H1 (cell line): ENCODE results near the gene FAM107A. TPM values are rescaled to one million over a fixed set of nuclear protein-coding genes. Genes with fewer than 3 reads are reported as not detected.

Source experiments
- CTCF ChIA-PET: fragments of 300-600 bp; sonication (Branson Sonifier 250); formaldehyde crosslinking; loops from one replicate; lab custom pipeline; 2021; ENCODE audit not compliant: partially characterized antibody; lab: Charles Lee
- POLR2A ChIA-PET: fragments of 300-600 bp; sonication (Branson Sonifier 250); formaldehyde crosslinking; loops from one replicate; lab custom pipeline; 2021; ENCODE audit warnings: inconsistent platforms; ENCODE audit not compliant: partially characterized antibody; lab: Charles Lee
- DNase-seq, 2 experiments: peaks; one replicate each; pipeline versions ENCODE4 v3.0.0 to v3.0.0-alpha.2; 2010 to 2022; ENCODE audit warnings: low spot score in 2 of 2, low read depth in 1 of 2, mixed read lengths in 1 of 2
- FAIRE-seq: peaks from 2 replicates; lab custom pipeline; 2011; peaks lifted over from hg19 to GRCh38; lab: Jason Lieb, UNC
- H2AFZ ChIP-seq: 2 replicates; pipeline ENCODE4 v1.8.1; 2012; ENCODE audit warnings: low read length, inconsistent platforms
- H2AK5ac ChIP-seq: 2 replicates; pipeline ENCODE4 v1.6.1; 2013; ENCODE audit warnings: low read depth, low read length
- H2BK120ac ChIP-seq: replicated peaks from 2 replicates; pipeline ENCODE3; 2013; ENCODE audit warnings: low read depth, low read length, inconsistent platforms
- H2BK12ac ChIP-seq: 2 replicates; pipeline ENCODE4 v1.6.1; 2013; ENCODE audit warnings: low read depth, low read length
- H2BK15ac ChIP-seq: 2 replicates; pipeline ENCODE4 v1.6.1; 2013; ENCODE audit warnings: low read length
- H2BK20ac ChIP-seq: 2 replicates; pipeline ENCODE4 v1.6.1; 2013; ENCODE audit warnings: low read length
- H2BK5ac ChIP-seq: 2 replicates; pipeline ENCODE4 v1.6.1; 2013; ENCODE audit warnings: low read depth, low read length
- H3K14ac ChIP-seq: 2 replicates; pipeline ENCODE4 v1.6.1; 2013; ENCODE audit warnings: inconsistent platforms; ENCODE audit not compliant: insufficient read length
- H3K18ac ChIP-seq: 2 replicates; pipeline ENCODE4 v1.6.1; 2013; ENCODE audit warnings: low read length; ENCODE audit errors: extremely low read depth
- H3K23ac ChIP-seq: 2 replicates; pipeline ENCODE4 v1.6.1; 2013; ENCODE audit warnings: inconsistent platforms; ENCODE audit not compliant: insufficient read length
- H3K23me2 ChIP-seq: 2 replicates; pipeline ENCODE4 v1.6.1; 2013; ENCODE audit warnings: low read depth, low read length
- H3K27ac ChIP-seq: 2 replicates; pipeline ENCODE4 v1.6.1; 2011; ENCODE audit warnings: low read depth, low read length, inconsistent platforms
- H3K27me3 ChIP-seq, 4 experiments: replicated peaks in 1 of 4; 1 replicate in 1 of 4; 2 replicates in 3 of 4; pipeline versions ENCODE4 v1.6.1 to v1.8.1; 2011 to 2013; ENCODE audit warnings: low read length in 3 of 4, mild to moderate bottlenecking in 3 of 4, inconsistent platforms in 2 of 4, mixed read lengths in 2 of 4, moderate library complexity in 1 of 4; ENCODE audit not compliant: control insufficient read depth in 3 of 4, insufficient read depth in 3 of 4; ENCODE audit errors: extremely low read depth in 1 of 4
- H3K36me3 ChIP-seq, 4 experiments: 2 replicates each; pipeline versions ENCODE4 v1.6.1 to v1.8.1; 2011 to 2013; ENCODE audit warnings: mild to moderate bottlenecking in 4 of 4, low read length in 3 of 4, moderate library complexity in 2 of 4, control low read depth in 1 of 4, inconsistent platforms in 1 of 4; ENCODE audit not compliant: insufficient read depth in 4 of 4, control insufficient read depth in 2 of 4
- H3K4ac ChIP-seq: replicated peaks from 2 replicates; pipeline ENCODE3; 2013; ENCODE audit warnings: low read length, low read depth, mixed read lengths, inconsistent platforms; ENCODE audit not compliant: insufficient read length
- H3K4me1 ChIP-seq, 4 experiments: replicated peaks in 1 of 4; 1 replicate in 1 of 4; 2 replicates in 3 of 4; pipeline versions ENCODE4 v1.6.1 to v1.8.1; 2011 to 2013; ENCODE audit warnings: low read length in 3 of 4, inconsistent platforms in 2 of 4, mixed read lengths in 1 of 4; ENCODE audit not compliant: insufficient read depth in 4 of 4, control insufficient read depth in 3 of 4
- H3K4me2 ChIP-seq, 2 experiments: 2 replicates each; pipeline versions ENCODE4 v1.6.1 to v1.8.1; 2011 to 2013; ENCODE audit warnings: low read depth in 2 of 2, low read length in 2 of 2, control low read depth in 1 of 2, inconsistent platforms in 1 of 2, mild to moderate bottlenecking in 1 of 2; ENCODE audit not compliant: insufficient read depth in 1 of 2
- H3K4me3 ChIP-seq, 4 experiments: fragments of 200-600, 300-600 bp in 1 of 4; sonication (generic), shearing (Covaris generic), sonication (Bioruptor Twin) in 1 of 4; 2 replicates each; pipeline versions ENCODE4 v1.5.1 to v1.8.1; 2011 to 2016; ENCODE audit warnings: low read length in 4 of 4, low read depth in 3 of 4, control low read depth in 2 of 4, inconsistent platforms in 2 of 4, mild to moderate bottlenecking in 2 of 4, mixed read lengths in 1 of 4, moderate library complexity in 1 of 4; ENCODE audit not compliant: insufficient read depth in 2 of 4; ENCODE audit errors: extremely low read depth in 1 of 4
- H3K56ac ChIP-seq: replicated peaks from 2 replicates; pipeline ENCODE3; 2013; ENCODE audit warnings: low read depth, mild to moderate bottlenecking, mixed read lengths, low read length, inconsistent platforms; ENCODE audit not compliant: insufficient read length
- H3K79me1 ChIP-seq: 2 replicates; pipeline ENCODE4 v1.6.1; 2013; ENCODE audit warnings: low read depth, low read length, control low read depth
- H3K79me2 ChIP-seq, 2 experiments: 2 replicates each; pipeline versions ENCODE4 v1.6.1 to v1.8.1; 2012 to 2013; ENCODE audit warnings: low read length in 2 of 2, mild to moderate bottlenecking in 2 of 2, inconsistent platforms in 1 of 2; ENCODE audit not compliant: insufficient read depth in 2 of 2, control insufficient read depth in 1 of 2
- H3K9ac ChIP-seq, 4 experiments: replicated peaks in 1 of 4; 1 replicate in 1 of 4; 2 replicates in 3 of 4; pipeline versions ENCODE4 v1.6.1 to v1.8.1; 2011 to 2013; ENCODE audit warnings: low read depth in 3 of 4, low read length in 3 of 4, control low read depth in 2 of 4, mild to moderate bottlenecking in 2 of 4, moderate library complexity in 2 of 4, inconsistent platforms in 1 of 4; ENCODE audit errors: extremely low read depth in 1 of 4
- H3K9me3 ChIP-seq, 2 experiments: 2 replicates each; pipeline versions ENCODE4 v1.6.1 to v1.8.1; 2012 to 2013; ENCODE audit warnings: mild to moderate bottlenecking in 2 of 2, moderate library complexity in 2 of 2, control low read depth in 1 of 2, inconsistent platforms in 1 of 2, low read depth in 1 of 2, low read length in 1 of 2, mixed read lengths in 1 of 2; ENCODE audit not compliant: insufficient read depth in 2 of 2
- H4K20me1 ChIP-seq, 2 experiments: replicated peaks in 1 of 2; 2 replicates each; pipeline versions ENCODE3 to v1.8.1; 2011 to 2013; ENCODE audit warnings: inconsistent platforms in 2 of 2, low read length in 2 of 2, mild to moderate bottlenecking in 1 of 2; ENCODE audit not compliant: insufficient read depth in 2 of 2, control insufficient read depth in 1 of 2
- H4K5ac ChIP-seq: 2 replicates; pipeline ENCODE4 v1.6.1; 2013; ENCODE audit warnings: low read length, low read depth, mixed read lengths, inconsistent platforms; ENCODE audit not compliant: insufficient read length
- H4K8ac ChIP-seq: 2 replicates; pipeline ENCODE4 v1.8.0; 2013; ENCODE audit warnings: mild to moderate bottlenecking, moderate library complexity, low read length, inconsistent platforms; ENCODE audit not compliant: insufficient read depth; ENCODE audit errors: extremely low read depth
- H4K91ac ChIP-seq: replicated peaks from 2 replicates; pipeline ENCODE3; 2013; ENCODE audit warnings: low read length, mixed read lengths, inconsistent platforms; ENCODE audit not compliant: insufficient read length
- CBX8 ChIP-seq: fragments of 300-800, 300-1000 bp; sonication (generic); IDR thresholded peaks from 2 replicates; pipeline ENCODE4 v1.7.1; 2016; ENCODE audit warnings: low read depth, low read length, borderline replicate concordance
- EP300 ChIP-seq, 2 experiments: IDR thresholded peaks; 1 replicate in 1 of 2; 2 replicates in 1 of 2; pipeline ENCODE4 v1.6.1; 2011 to 2012; ENCODE audit warnings: low read depth in 2 of 2, low read length in 2 of 2, mild to moderate bottlenecking in 2 of 2, borderline replicate concordance in 1 of 2, inconsistent platforms in 1 of 2, moderate library complexity in 1 of 2
- KDM5A ChIP-seq: fragments of 200-600 bp; IDR thresholded peaks from 2 replicates; pipeline ENCODE4 v1.7.1; 2012; ENCODE audit warnings: mild to moderate bottlenecking, low read length, inconsistent platforms, mixed read lengths
- SP1 ChIP-seq: IDR thresholded peaks from 2 replicates; pipeline ENCODE4 v1.6.1; 2011; ENCODE audit warnings: low read depth, low read length
- WGBS, 2 experiments: shearing (Covaris generic) in 1 of 2; methylation state at CpG; one replicate each; pipeline versions ENCODE4 v1.1.6 to v1.1.7; 2013 to 2015; ENCODE audit warnings: low lambda C conversion rate in 2 of 2, mixed read lengths in 2 of 2, inconsistent platforms in 1 of 2, low coverage in 1 of 2, missing lambda C conversion rate in 1 of 2; ENCODE audit not compliant: insufficient replicate concordance in 2 of 2, insufficient coverage in 1 of 2, insufficient read length in 1 of 2; ENCODE audit errors: extremely low coverage in 1 of 2, missing lambda C conversion rate in 1 of 2; 5-methylcytosine and 5-hydroxymethylcytosine counted together
- polyA plus RNA-seq, 7 experiments: library from polyadenylated mRNA; depleted of rRNA in 3 of 7; stranded (reverse) in 5 of 7; unstranded in 2 of 7; fragments of >200 nt in 5 of 7; fragments of 200-250 nt in 2 of 7; gene quantifications; 1 replicate in 5 of 7; 2 replicates in 1 of 7; 4 replicates in 1 of 7; pipeline versions ENCODE4 v1.2.1 to v1.2.3, GENCODE V29; 2011 to 2013; ENCODE audit warnings: missing spikeins in 2 of 7, mixed read lengths in 2 of 7
- total RNA-seq: library from RNA; stranded (reverse); fragmentation: NEBNext Ultra II Directional; extraction: Animal tissue kit (Norgen Biotek cat#: 25700); gene quantifications from 2 replicates; pipeline ENCODE4 v1.2.1, GENCODE V29; 2021
- TF ChIP-seq, protein P1 (sequence below), 3 experiments: IDR thresholded peaks; 1 replicate in 2 of 3; 2 replicates in 1 of 3; pipeline versions ENCODE4 v1.5.1 to v1.6.1; 2011; ENCODE audit warnings: low read length in 3 of 3, mild to moderate bottlenecking in 3 of 3, inconsistent platforms in 2 of 3, low read depth in 1 of 3, moderate library complexity in 1 of 3; ENCODE audit not compliant: insufficient read depth in 1 of 3; ENCODE audit errors: control extremely low read depth in 1 of 3
- TF ChIP-seq, protein P2 (sequence below): IDR thresholded peaks from 2 replicates; pipeline ENCODE4 v1.6.1; 2012; ENCODE audit warnings: low read length, inconsistent platforms

Gene FAM107A
- total and polyA plus RNA-seq, 2 of the 8 experiments (the other 6 are each of a cell fraction or from before 2014, with no cell fraction given), result 0.51 to 0.65 TPM

DNA sequence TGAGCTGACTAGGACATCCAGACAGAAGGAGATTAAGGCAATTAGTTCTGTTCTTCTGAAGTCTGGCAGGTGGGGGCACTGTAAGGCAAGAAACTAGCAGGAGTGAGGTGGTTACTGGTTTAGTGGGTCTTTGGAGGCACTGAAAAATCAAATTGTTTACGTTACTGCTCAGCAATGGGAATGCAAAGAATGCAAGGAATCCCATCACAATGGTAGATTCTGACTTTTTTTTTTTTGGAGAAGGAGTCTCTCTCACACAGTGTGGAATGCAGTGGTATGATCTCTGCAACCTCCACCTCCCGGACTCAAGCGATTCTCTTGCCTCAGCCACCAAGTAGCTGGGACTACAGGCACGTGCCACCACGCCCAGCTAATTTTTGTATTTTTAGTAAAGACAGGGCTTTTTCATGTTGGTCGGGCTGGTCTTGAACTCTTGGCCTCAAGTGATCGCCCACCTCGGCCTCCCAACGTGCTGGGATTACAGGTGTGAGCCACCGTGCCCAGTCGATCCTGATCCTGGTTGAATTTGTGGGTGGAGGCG, 16.4 kb downstream of the FAM107A start:
- Histone ChIP-seq H3K23ac (no peak overlapping the region), H3K27me3 (no peaks in the 10 kb centered on the region), H3K27ac (peak overlapping the region; percentile 53), H2BK20ac (peak overlapping the region; percentile 80; the same call in 1 of the 2 replicates), H2BK12ac (peak overlapping the region; percentile 94), H4K8ac (peak overlapping the region; percentile 84; the same call in 1 of the 2 replicates), H3K14ac (no peak overlapping the region), H3K79me1 (no peaks in the 10 kb centered on the region), H3K9me3 (no peaks in the 10 kb centered on the region), H4K91ac (no peak overlapping the region), H2BK5ac (peak overlapping the region; percentile 86), H4K5ac (no peak overlapping the region), H3K18ac (peak overlapping the region; percentile 66), H3K4me1 (peaks cover 7 to 16% (median 11%) of the 10 kb centered on the region in 4 experiments), H2AK5ac (peak overlapping the region; percentile 45; the same call in 1 of the 2 replicates), H3K4me3 (no peak overlapping the region), H3K56ac (no peak overlapping the region), H3K23me2 (no peaks in the 10 kb centered on the region; the same call in 1 of the 2 replicates), H4K20me1 (no peaks in the 10 kb centered on the region), H3K4me2 (no peak overlapping the region), H2BK120ac (no peak overlapping the region), H2BK15ac (no peak overlapping the region), H3K79me2 (no peaks in the 10 kb centered on the region), H2AFZ (no peak overlapping the region), H3K4ac (no peak overlapping the region), H3K9ac (no peak overlapping the region), H3K36me3 (no peaks in the 10 kb centered on the region)
- WGBS, 2 experiments, result 56% methylated on average over 12 of the region's 12 CpGs; no CpG with 5 or more reads in 1 of the 2 experiments
- DNase-seq, result peak in 1 of 2 experiments; percentile 78
- POLR2A ChIA-PET, result interaction anchor here (0.6 to 0.8 kb wide), 2 partner anchors 24 to 69 kb away, joined by 3 to 4 read pairs; partner anchors contain the start of genes ACOX2 and KCTD6
- CTCF ChIA-PET, result interaction anchor here (0.6 to 40.0 kb wide), 23 partner anchors 8 to 1567 kb away, joined by 3 to 994 read pairs (median 4); no protein-coding TSS in a partner anchor
- FAIRE-seq, result peak; percentile 96
- TF ChIP-seq, protein P1, sequence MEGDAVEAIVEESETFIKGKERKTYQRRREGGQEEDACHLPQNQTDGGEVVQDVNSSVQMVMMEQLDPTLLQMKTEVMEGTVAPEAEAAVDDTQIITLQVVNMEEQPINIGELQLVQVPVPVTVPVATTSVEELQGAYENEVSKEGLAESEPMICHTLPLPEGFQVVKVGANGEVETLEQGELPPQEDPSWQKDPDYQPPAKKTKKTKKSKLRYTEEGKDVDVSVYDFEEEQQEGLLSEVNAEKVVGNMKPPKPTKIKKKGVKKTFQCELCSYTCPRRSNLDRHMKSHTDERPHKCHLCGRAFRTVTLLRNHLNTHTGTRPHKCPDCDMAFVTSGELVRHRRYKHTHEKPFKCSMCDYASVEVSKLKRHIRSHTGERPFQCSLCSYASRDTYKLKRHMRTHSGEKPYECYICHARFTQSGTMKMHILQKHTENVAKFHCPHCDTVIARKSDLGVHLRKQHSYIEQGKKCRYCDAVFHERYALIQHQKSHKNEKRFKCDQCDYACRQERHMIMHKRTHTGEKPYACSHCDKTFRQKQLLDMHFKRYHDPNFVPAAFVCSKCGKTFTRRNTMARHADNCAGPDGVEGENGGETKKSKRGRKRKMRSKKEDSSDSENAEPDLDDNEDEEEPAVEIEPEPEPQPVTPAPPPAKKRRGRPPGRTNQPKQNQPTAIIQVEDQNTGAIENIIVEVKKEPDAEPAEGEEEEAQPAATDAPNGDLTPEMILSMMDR (IDR thresholded peaks at IDR 0.05; ENCODE audit: control extremely low read depth in 1 of 3, insufficient read depth in 1 of 3, low read depth in 1 of 3, low read length in 3 of 3), result peak in 2 of 3 experiments; percentile 76 to 84; a peak in 3 of 4 replicates
- no peak for TF ChIP-seq CBX8
- TF ChIP-seq EP300 (IDR thresholded peaks at IDR 0.05; ENCODE audit: borderline replicate concordance in 1 of 2, low read depth in 2 of 2, low read length in 2 of 2), result peak in 1 of 2 experiments; percentile 98; a peak in 2 of 3 replicates
- no peak for TF ChIP-seq KDM5A
- TF ChIP-seq, protein P2, sequence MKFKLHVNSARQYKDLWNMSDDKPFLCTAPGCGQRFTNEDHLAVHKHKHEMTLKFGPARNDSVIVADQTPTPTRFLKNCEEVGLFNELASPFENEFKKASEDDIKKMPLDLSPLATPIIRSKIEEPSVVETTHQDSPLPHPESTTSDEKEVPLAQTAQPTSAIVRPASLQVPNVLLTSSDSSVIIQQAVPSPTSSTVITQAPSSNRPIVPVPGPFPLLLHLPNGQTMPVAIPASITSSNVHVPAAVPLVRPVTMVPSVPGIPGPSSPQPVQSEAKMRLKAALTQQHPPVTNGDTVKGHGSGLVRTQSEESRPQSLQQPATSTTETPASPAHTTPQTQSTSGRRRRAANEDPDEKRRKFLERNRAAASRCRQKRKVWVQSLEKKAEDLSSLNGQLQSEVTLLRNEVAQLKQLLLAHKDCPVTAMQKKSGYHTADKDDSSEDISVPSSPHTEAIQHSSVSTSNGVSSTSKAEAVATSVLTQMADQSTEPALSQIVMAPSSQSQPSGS, result peak; percentile 85
- TF ChIP-seq SP1, result peak; percentile 91
